Right ventricle myocardium inferior (tissue), 1 donor: ENCODE results near the gene SLC6A15. TPM values are rescaled to one million over a fixed set of nuclear protein-coding genes. Genes with fewer than 3 reads are reported as not detected.

Source experiments
- ATAC-seq: fragments of 200-7000 bp; cut with Tn5 transposase; one replicate; pipeline ENCODE4 v1.9.1; 2020; ENCODE audit warnings: mild to moderate bottlenecking, moderate library complexity
- DNase-seq: peaks from one replicate; pipeline ENCODE4 v3.0.0; 2021; ENCODE audit errors: missing footprints
- intact Hi-C: fragments of 100-400 bp; cut with DNase I; formaldehyde crosslinking; loops from one replicate; pipeline ENCODE4 v1.11.0; 2022
- total RNA-seq: library from RNA; stranded (reverse); fragmentation: NEBNext Ultra II Directional; extraction: Animal tissue kit (Norgen Biotek cat#: 25700); gene quantifications from one replicate; pipeline ENCODE4 v1.2.1, GENCODE V29; 2021
- donor health status: DM: no; HTN: yes; CAD: no; lungs with severe emphysema.

SLC6A15 gene
- total RNA-seq, 1 donor from 2014 or later: not detected

DNA sequence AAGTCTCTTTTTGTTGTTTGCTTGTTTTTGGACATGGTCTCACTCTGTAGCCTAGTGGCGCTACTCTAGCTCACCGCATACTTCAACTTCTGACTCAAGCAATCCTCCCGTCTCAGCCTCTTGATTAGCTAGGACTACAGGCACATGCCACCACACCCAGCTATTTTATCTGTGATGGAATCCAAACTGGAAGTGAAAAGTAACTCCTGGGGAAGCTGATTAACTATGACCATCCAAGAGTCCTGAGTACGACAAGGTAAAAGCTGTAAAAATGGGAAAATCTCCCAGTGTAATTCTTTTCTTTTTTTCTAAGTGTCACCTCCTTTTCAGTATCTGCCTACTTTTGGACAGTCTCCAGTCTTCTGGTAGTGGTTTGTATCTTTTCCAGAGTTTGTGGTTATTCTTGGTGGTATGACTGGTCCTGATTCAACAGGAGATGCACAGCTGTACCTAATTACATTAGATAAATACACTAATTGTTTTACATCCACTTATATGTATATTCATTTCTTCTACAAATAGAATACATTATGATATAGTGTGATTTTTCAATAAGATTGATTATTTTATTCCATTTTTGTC lies 97.8 kb downstream of the SLC6A15 start:
- DNase-seq: no peak
- intact Hi-C loops: no loop called here
- ATAC-seq: no peak

DNA sequence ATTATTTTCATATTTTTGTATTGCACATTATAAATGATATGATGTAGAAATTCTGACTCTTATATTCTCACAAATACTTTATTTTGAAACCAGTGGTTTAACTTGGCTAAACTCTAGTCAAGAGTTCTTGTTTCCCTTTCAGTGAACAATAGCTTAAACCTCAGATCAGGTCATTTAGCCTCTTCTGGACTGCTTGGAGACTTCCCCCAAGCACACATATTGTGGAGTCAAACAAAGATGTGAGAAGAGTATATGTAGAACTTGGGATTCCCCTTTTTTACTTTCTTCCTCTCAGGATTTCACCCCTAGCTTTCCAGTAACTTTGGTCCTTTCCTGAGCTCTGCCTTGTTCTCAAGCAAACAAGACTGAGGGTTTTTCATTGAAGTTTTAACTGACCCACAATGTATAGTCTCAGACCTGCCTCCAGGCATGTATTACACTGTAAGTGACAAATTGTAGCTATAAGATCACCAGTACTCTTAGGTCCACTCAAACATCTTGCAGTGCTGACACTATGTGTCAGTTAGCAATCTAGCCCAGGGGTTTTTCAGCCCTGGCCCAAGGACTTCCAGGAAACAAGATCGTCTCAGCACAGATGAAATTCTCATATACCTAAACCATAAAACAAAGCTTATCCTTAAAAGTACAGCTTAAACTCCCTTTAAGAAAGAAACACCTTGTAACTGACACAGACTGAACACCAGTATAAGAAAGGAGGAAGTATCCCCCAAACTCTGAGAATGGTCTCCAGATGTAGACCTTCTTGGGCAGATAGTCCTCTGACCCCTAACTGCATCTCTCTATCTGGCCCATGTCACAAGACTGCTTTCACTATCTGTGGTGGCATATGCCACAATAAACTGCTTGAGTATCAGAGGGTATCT lies 98.6 kb downstream of the SLC6A15 start:
- DNase-seq: no peak
- no peak for ATAC-seq
- intact Hi-C loops: no loop called here

DNA sequence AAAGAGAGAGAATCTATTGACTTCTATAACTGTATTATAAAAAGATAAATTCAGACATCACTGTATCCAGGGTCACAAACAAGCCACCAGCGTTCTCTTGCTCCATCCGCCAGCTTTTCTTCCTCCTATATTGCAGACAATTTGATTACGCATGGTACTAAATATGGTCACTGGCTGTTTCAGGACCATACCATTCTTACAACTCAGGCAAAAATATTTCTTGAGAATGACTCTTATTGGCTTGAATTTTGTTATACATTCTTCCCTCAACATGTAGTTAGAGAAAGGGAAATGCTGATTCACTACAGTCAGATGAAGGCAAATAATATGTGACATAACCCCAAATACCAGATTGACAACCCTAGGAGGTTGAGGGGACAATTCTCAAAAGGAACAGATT lies 101.3 kb downstream of the SLC6A15 start:
- ATAC-seq: no peak
- intact Hi-C loops: no loop called here

DNA sequence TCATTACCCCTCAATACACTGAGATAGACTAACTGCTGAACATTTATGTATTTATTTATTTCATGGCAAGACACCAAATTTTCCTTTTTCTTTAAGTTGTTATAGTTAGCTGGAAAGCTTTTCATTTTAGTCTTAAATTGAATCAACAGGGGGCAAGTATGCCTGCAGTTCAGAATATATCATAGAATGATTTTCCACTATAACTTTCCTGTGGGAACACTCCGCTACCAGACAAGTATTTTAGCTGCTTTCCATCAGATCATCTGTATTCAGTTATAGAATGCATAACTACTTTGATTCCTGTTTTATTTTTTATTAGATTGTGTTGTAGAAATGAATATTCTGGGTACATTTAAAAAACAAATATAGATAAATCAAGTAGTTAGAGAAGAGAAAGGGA lies 102.0 kb downstream of the SLC6A15 start:
- ATAC-seq: no peak

More for the DNA sequence above, 101.3 kb downstream of the SLC6A15 start:
- no peak for DNase-seq

More for the DNA sequence above, 102.0 kb downstream of the SLC6A15 start:
- DNase-seq: no peak
- intact Hi-C loops: no loop called here

Other genes starting within 250 kb of the SLC6A15 start
- 0.49 TPM for gene TSPAN19, start 123.5 kb upstream of the SLC6A15 start, total RNA-seq
- 0.08 TPM for gene LRRIQ1, start 123.6 kb upstream of the SLC6A15 start, total RNA-seq